Endothelial cell of umbilical vein (primary cell): ENCODE data around the gene TNPO1. TPM values are rescaled to one million over a fixed set of nuclear protein-coding genes. Genes with fewer than 3 reads are reported as not detected.

Experiments used
- BruUV-seq: library from RNA; stranded (reverse); fragments of 400-500 nt; replicated peaks from 2 replicates; lab custom pipeline; 2021; lab: Mats Ljungman, UMichigan
- CTCF ChIA-PET: fragments of 300-600, 350-600 bp; sonication (Branson Sonifier 250); formaldehyde crosslinking; loops from one replicate; lab custom pipeline; 2021; ENCODE audit warnings: antibody characterized with exemption, inconsistent platforms; lab: Charles Lee
- POLR2A ChIA-PET: fragments of 300-600, 350-600 bp; sonication (Branson Sonifier 250); formaldehyde crosslinking; loops from one replicate; lab custom pipeline; 2021; ENCODE audit warnings: antibody characterized with exemption, inconsistent platforms; lab: Charles Lee
- DNase-seq: peaks from one replicate; pipeline ENCODE4 v3.0.0-alpha.2; 2011; ENCODE audit warnings: low read depth, low spot score
- FAIRE-seq: peaks from 2 replicates; lab custom pipeline; 2011; peaks lifted over from hg19 to GRCh38; lab: Jason Lieb, UNC
- H2AFZ ChIP-seq: 2 replicates; pipeline ENCODE4 v1.6.0; 2012; ENCODE audit warnings: low read depth, low read length, control low read depth, inconsistent platforms
- H3K27ac ChIP-seq: 2 replicates; pipeline ENCODE4 v1.5.1; 2011; ENCODE audit warnings: low read depth, mild to moderate bottlenecking, control low read depth, low read length, moderate library complexity; ENCODE audit not compliant: insufficient read depth
- H3K27me3 ChIP-seq, 2 experiments: 2 replicates each; pipeline versions ENCODE4 v1.6.0 to v1.6.1; 2011; ENCODE audit warnings: low read length in 2 of 2, mixed read lengths in 1 of 2; ENCODE audit not compliant: control insufficient read depth in 2 of 2, insufficient read depth in 2 of 2
- H3K36me3 ChIP-seq, 2 experiments: 2 replicates in 1 of 2; 3 replicates in 1 of 2; pipeline ENCODE4 v1.5.1; 2011; ENCODE audit warnings: low read length in 2 of 2, mild to moderate bottlenecking in 1 of 2, moderate library complexity in 1 of 2; ENCODE audit not compliant: control insufficient read depth in 2 of 2, insufficient read depth in 2 of 2; ENCODE audit errors: extremely low read depth in 1 of 2
- H3K4me1 ChIP-seq: 3 replicates; pipeline ENCODE4 v1.5.1; 2011; ENCODE audit warnings: mild to moderate bottlenecking, low read length; ENCODE audit not compliant: control insufficient read depth, insufficient read depth; ENCODE audit errors: extremely low read depth
- H3K4me2 ChIP-seq: 2 replicates; pipeline ENCODE4 v1.6.1; 2011; ENCODE audit warnings: low read length, control low read depth, mixed read lengths; ENCODE audit not compliant: insufficient read depth
- H3K4me3 ChIP-seq, 3 experiments: fragments of 200-600 bp in 1 of 3; sonication (generic), shearing (Covaris generic) in 1 of 3; replicated peaks in 1 of 3; 2 replicates each; pipeline ENCODE4 v1.5.1; 2011 to 2016; ENCODE audit warnings: control low read depth in 3 of 3, low read length in 3 of 3, mild to moderate bottlenecking in 2 of 3, inconsistent platforms in 1 of 3, low read depth in 1 of 3, moderate library complexity in 1 of 3; ENCODE audit not compliant: insufficient read depth in 1 of 3
- H3K79me2 ChIP-seq: 2 replicates; pipeline ENCODE4 v1.6.0; 2012; ENCODE audit warnings: low read length, inconsistent platforms; ENCODE audit not compliant: control insufficient read depth, insufficient read depth
- H3K9ac ChIP-seq: replicated peaks from 2 replicates; pipeline ENCODE3; 2011; ENCODE audit warnings: low read length, control low read depth; ENCODE audit not compliant: insufficient read depth; ENCODE audit errors: extremely low read depth
- H3K9me1 ChIP-seq: replicated peaks from 3 replicates; pipeline ENCODE4 v1.6.0; 2011; ENCODE audit warnings: mild to moderate bottlenecking, low read length; ENCODE audit not compliant: control insufficient read depth, insufficient read depth; ENCODE audit errors: extremely low read depth
- H3K9me3 ChIP-seq: replicated peaks from 2 replicates; pipeline ENCODE4 v1.5.1; 2012; ENCODE audit warnings: low read length, inconsistent platforms; ENCODE audit not compliant: control insufficient read depth, insufficient read depth
- H4K20me1 ChIP-seq: replicated peaks from 2 replicates; pipeline ENCODE3; 2011; ENCODE audit warnings: mild to moderate bottlenecking, low read length; ENCODE audit not compliant: control insufficient read depth, insufficient read depth; ENCODE audit errors: extremely low read depth
- EZH2 ChIP-seq: IDR thresholded peaks from 2 replicates; pipeline ENCODE4 v1.6.1; 2012; ENCODE audit warnings: borderline replicate concordance, low read depth, mild to moderate bottlenecking, moderate library complexity, low read length, inconsistent platforms; ENCODE audit not compliant: severe bottlenecking
- FOS ChIP-seq: IDR thresholded peaks from 2 replicates; pipeline ENCODE4 v1.6.1; 2011; ENCODE audit warnings: mild to moderate bottlenecking, low read length, moderate library complexity, borderline replicate concordance; ENCODE audit not compliant: insufficient read depth
- GATA2 ChIP-seq: IDR thresholded peaks from 2 replicates; pipeline ENCODE4 v1.7.0; 2011; ENCODE audit warnings: low read depth, mild to moderate bottlenecking, moderate library complexity, mixed read lengths, low read length; ENCODE audit not compliant: insufficient read length, insufficient read depth
- JUN ChIP-seq: IDR thresholded peaks from 2 replicates; pipeline ENCODE4 v1.6.1; 2011; ENCODE audit warnings: borderline replicate concordance, low read depth; ENCODE audit not compliant: insufficient read length, insufficient read depth
- MYC ChIP-seq: IDR thresholded peaks from one replicate; pipeline ENCODE4 v1.6.1; 2011; ENCODE audit warnings: mild to moderate bottlenecking, low read depth, low read length
- POLR2A ChIP-seq: IDR thresholded peaks from 2 replicates; pipeline ENCODE4 v1.6.1; 2012; ENCODE audit warnings: low read depth, mild to moderate bottlenecking, control low read depth, low read length
- POLR2AphosphoS5 ChIP-seq: IDR thresholded peaks from 2 replicates; pipeline ENCODE4 v1.6.1; 2012; ENCODE audit warnings: low read depth, mild to moderate bottlenecking, control low read depth, low read length, moderate library complexity; ENCODE audit not compliant: insufficient read depth
- dilution Hi-C: fragments of 300-500 bp; cut with MboI; formaldehyde crosslinking; loops from one replicate; pipeline ENCODE4 v1.15.0; 2019; ENCODE audit warnings: low sequenced_read_pairs; ENCODE audit not compliant: extremely low pct_ligation_motif_present
- intact Hi-C: fragments of 100-400 bp; cut with micrococcal nuclease; formaldehyde crosslinking; loops from one replicate; pipeline ENCODE4 v1.10.0; 2022
- polyA plus RNA-seq, 4 experiments: library from polyadenylated mRNA; depleted of rRNA in 3 of 4; stranded (reverse) in 3 of 4; unstranded in 1 of 4; fragments of >200 nt; gene quantifications; 2 replicates each; pipeline versions ENCODE4 v1.2.1 to v1.2.3, GENCODE V29; 2011 to 2012; ENCODE audit warnings: missing spikeins in 1 of 4
- total RNA-seq: library from RNA; stranded (reverse); gene quantifications from 2 replicates; pipeline ENCODE4 v1.2.3, GENCODE V29; 2021
- TF ChIP-seq, protein P1 (sequence below), 2 donors: IDR thresholded peaks; 1 replicate in 1 of 2; 2 replicates in 1 of 2; pipeline ENCODE4 v1.5.1; 2011; ENCODE audit warnings: low read length in 2 of 2, mild to moderate bottlenecking in 2 of 2, moderate library complexity in 2 of 2, control low read depth in 1 of 2, inconsistent platforms in 1 of 2, low read depth in 1 of 2; ENCODE audit not compliant: insufficient read depth in 1 of 2; ENCODE audit errors: extremely low read depth in 1 of 2
- TF ChIP-seq, protein P2 (sequence below): IDR thresholded peaks from 2 replicates; pipeline ENCODE4 v1.6.1; 2011; ENCODE audit not compliant: insufficient read depth, insufficient read length

The TNPO1 gene
- total and polyA plus RNA-seq, 2 donors (not counting 3 experiments of a cell fraction or from before 2014, with no cell fraction given) = 65.6 to 298 TPM

DNA sequence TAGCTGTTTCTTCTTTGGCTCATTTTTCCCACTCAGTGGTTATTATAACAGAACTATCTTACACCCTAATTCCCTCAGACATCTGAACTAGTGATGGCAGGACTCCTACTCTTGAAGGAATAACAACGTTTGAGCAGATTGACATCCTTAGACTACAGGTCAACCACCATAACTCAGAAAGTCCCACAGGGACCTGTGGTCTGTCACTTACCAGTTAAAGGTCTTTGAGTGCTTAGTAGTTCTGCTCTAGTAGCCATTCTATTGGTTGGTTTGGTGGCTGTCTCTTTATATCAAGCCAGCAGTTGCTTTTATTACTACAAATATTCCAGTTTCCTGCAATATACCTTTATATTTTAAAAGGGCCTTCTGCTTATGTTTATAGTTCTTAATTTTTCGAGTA is 72.1 kb downstream of the TNPO1 start:
- DNase-seq (no peak), FAIRE-seq (no peak)
- Histone ChIP-seq H3K9me3 (no peaks in the 10 kb centered on the region), H3K4me2 (no peak overlapping the region), H3K36me3 (peaks cover 26 to 51% of the 10 kb centered on the region in 2 experiments), H3K4me3 (no peak overlapping the region), H3K9ac (no peak overlapping the region), H2AFZ (no peak overlapping the region), H4K20me1 (peaks cover 6% of the 10 kb centered on the region), H3K27ac (no peak overlapping the region), H3K27me3 (no peaks in the 10 kb centered on the region), H3K4me1 (no peaks in the 10 kb centered on the region), H3K9me1 (no peaks in the 10 kb centered on the region), H3K79me2 (peaks cover 78% of the 10 kb centered on the region)
- ChIA-PET CTCF (no interaction called here), POLR2A (no interaction called here)
- intact Hi-C loops (no loop called here), dilution Hi-C loops (no loop called here)
- TF ChIP-seq JUN (no peak), FOS (no peak), MYC (no peak), POLR2A (no peak)
- TF ChIP-seq, protein P1, sequence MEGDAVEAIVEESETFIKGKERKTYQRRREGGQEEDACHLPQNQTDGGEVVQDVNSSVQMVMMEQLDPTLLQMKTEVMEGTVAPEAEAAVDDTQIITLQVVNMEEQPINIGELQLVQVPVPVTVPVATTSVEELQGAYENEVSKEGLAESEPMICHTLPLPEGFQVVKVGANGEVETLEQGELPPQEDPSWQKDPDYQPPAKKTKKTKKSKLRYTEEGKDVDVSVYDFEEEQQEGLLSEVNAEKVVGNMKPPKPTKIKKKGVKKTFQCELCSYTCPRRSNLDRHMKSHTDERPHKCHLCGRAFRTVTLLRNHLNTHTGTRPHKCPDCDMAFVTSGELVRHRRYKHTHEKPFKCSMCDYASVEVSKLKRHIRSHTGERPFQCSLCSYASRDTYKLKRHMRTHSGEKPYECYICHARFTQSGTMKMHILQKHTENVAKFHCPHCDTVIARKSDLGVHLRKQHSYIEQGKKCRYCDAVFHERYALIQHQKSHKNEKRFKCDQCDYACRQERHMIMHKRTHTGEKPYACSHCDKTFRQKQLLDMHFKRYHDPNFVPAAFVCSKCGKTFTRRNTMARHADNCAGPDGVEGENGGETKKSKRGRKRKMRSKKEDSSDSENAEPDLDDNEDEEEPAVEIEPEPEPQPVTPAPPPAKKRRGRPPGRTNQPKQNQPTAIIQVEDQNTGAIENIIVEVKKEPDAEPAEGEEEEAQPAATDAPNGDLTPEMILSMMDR (IDR thresholded peaks at IDR 0.05; ENCODE audit: extremely low read depth in 1 of 2, insufficient read depth in 1 of 2, low read depth in 1 of 2, low read length in 2 of 2) = no peak
- TF ChIP-seq, protein P2, sequence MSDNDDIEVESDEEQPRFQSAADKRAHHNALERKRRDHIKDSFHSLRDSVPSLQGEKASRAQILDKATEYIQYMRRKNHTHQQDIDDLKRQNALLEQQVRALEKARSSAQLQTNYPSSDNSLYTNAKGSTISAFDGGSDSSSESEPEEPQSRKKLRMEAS = no peak
- BruUV-seq = no TSS peak

DNA sequence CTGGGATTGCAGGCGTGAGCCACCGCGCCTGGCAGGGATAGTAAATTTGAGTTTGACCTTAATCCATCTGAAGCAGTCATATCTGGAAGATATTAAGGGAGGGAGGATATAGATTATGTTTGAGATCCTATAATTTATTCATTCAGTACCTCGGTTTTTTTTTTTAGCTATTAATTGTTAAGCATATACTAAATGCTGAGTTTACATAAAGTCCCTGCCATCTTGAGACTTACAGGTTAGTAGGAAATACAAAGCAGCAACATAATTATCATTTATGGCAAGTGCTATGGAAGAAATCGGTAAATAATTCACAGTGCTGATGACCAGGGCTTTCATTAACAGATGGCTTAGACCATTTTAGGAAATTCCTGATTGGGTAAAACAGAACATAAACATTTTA is 72.9 kb downstream of the TNPO1 start:
- no peak overlapping the region for H3K9ac ChIP-seq
- no TSS peak for BruUV-seq
- H3K79me2 ChIP-seq = peaks cover 75% of the 10 kb centered on the region
- no peaks in the 10 kb centered on the region for H3K27me3 ChIP-seq
- H3K27ac ChIP-seq = no peak overlapping the region
- no peak overlapping the region for H3K4me2 ChIP-seq
- dilution Hi-C loops (no loop called here), intact Hi-C loops (no loop called here)
- no peak overlapping the region for H2AFZ ChIP-seq
- H4K20me1 ChIP-seq = peaks cover 8% of the 10 kb centered on the region
- no peaks in the 10 kb centered on the region for H3K9me1 ChIP-seq
- H3K36me3 ChIP-seq = peaks cover 26 to 53% of the 10 kb centered on the region in 2 experiments
- ChIA-PET POLR2A (no interaction called here), CTCF (no interaction called here)
- FAIRE-seq = no peak
- H3K9me3 ChIP-seq = no peaks in the 10 kb centered on the region
- DNase-seq = no peak
- TF ChIP-seq POLR2AphosphoS5 (no peak), EZH2 (no peak), GATA2 (no peak), JUN (no peak), FOS (no peak), MYC (no peak)
- TF ChIP-seq, protein P1 (IDR thresholded peaks at IDR 0.05; ENCODE audit: extremely low read depth in 1 of 2, insufficient read depth in 1 of 2, low read depth in 1 of 2, low read length in 2 of 2) = no peak
- TF ChIP-seq, protein P2 = no peak
- no peak overlapping the region for H3K4me3 ChIP-seq
- H3K4me1 ChIP-seq = no peaks in the 10 kb centered on the region
